Stimulated activated effector memory CD8-positive, alpha-beta T cell treated with anti-CD3 and anti-CD28 coated beads, Interleukin-12 subunit alpha, Interleukin-12 subunit beta, amount 100 ng/mL, for 72 hours (primary cell): ENCODE results near the gene AFF1.
"Not testable (repeated sequence)": the region's sequence is repeated elsewhere in the genome, so short reads cannot be mapped to it uniquely, and the experiment has no call there.

Experiments used
- ATAC-seq: fragments of 150-1000 bp; cut with Tn5 transposase; 2 replicates; pipeline ENCODE4 v1.10.0; 2021
- DNase-seq, 2 donors: peaks; one replicate each; pipeline ENCODE4 v3.0.0; 2021 to 2022; ENCODE audit warnings: low spot score in 2 of 2
- H3K27ac Mint-ChIP-seq: one replicate; pipeline ENCODE4 v1.8.0; 2022; ENCODE audit warnings: mild to moderate bottlenecking, mixed read lengths
- H3K36me3 Mint-ChIP-seq: one replicate; pipeline ENCODE4 v1.8.0; 2022; ENCODE audit warnings: mild to moderate bottlenecking, mixed read lengths
- H3K4me1 Mint-ChIP-seq: one replicate; pipeline ENCODE4 v1.8.0; 2022; ENCODE audit warnings: mixed read lengths
- H3K4me3 Mint-ChIP-seq: one replicate; pipeline ENCODE4 v1.8.0; 2022; ENCODE audit warnings: mild to moderate bottlenecking, mixed read lengths
- H3K9me3 Mint-ChIP-seq: one replicate; pipeline ENCODE4 v1.8.0; 2022; ENCODE audit warnings: mixed read lengths

The AFF1 gene

GRCh38 chr4:86977621-86978184, 42.9 kb downstream of the AFF1 start:
- DNase-seq (peak; percentile 7 to 54), ATAC-seq (peak; percentile 99)
- Mint-ChIP-seq H3K27ac (peak overlapping the region; percentile 13), H3K4me1 (peaks cover 56% of the 10 kb centered on the region), H3K4me3 (no peak overlapping the region), H3K36me3 (peaks cover 6% of the 10 kb centered on the region), H3K9me3 (no peaks in the 10 kb centered on the region)

- no peak for DNase-seq
- H3K4me3 Mint-ChIP-seq = no peak overlapping the region
- peaks cover 48% of the 10 kb centered on the region for H3K4me1 Mint-ChIP-seq
- H3K27ac Mint-ChIP-seq = no peak overlapping the region
- H3K36me3 Mint-ChIP-seq = peaks cover 6% of the 10 kb centered on the region
- no peaks in the 10 kb centered on the region for H3K9me3 Mint-ChIP-seq
- no peak for ATAC-seq
These were observed 43.9 kb downstream of the AFF1 start for GRCh38 chr4:86978709-86979108.

GRCh38 chr4:86980230-86980629, 45.4 kb downstream of the AFF1 start:
- no peak overlapping the region for H3K27ac Mint-ChIP-seq
- ATAC-seq (no peak), DNase-seq (no peak)
- H3K9me3 Mint-ChIP-seq = no peaks in the 10 kb centered on the region
- no peak overlapping the region for H3K4me3 Mint-ChIP-seq
- peaks cover 6% of the 10 kb centered on the region for H3K36me3 Mint-ChIP-seq
- peaks cover 36% of the 10 kb centered on the region for H3K4me1 Mint-ChIP-seq

GRCh38 chr4:86981789-86982188, 47.0 kb downstream of the AFF1 start:
- DNase-seq (no peak), ATAC-seq (no peak)
- peaks cover 6% of the 10 kb centered on the region for H3K36me3 Mint-ChIP-seq
- H3K9me3 Mint-ChIP-seq = no peaks in the 10 kb centered on the region
- no peak overlapping the region for H3K4me3 Mint-ChIP-seq
- H3K27ac Mint-ChIP-seq = peak overlapping the region; percentile 26
- peaks cover 27% of the 10 kb centered on the region for H3K4me1 Mint-ChIP-seq

- ATAC-seq, H3K9me3 Mint-ChIP-seq, DNase-seq, H3K27ac Mint-ChIP-seq, H3K36me3 Mint-ChIP-seq, H3K4me3 Mint-ChIP-seq: not testable (repeated sequence)
- peaks cover 15% of the 10 kb centered on the region for H3K4me1 Mint-ChIP-seq
These were observed 51.0 kb downstream of the AFF1 start for GRCh38 chr4:86985852-86986251.

GRCh38 chr4:86989658-86990057, 54.8 kb downstream of the AFF1 start:
- not testable (repeated sequence) for H3K4me3 Mint-ChIP-seq, H3K4me1 Mint-ChIP-seq, ATAC-seq, H3K27ac Mint-ChIP-seq, H3K9me3 Mint-ChIP-seq, DNase-seq, H3K36me3 Mint-ChIP-seq

- Mint-ChIP-seq H3K4me3 (no peak overlapping the region), H3K27ac (no peak overlapping the region), H3K9me3 (no peaks in the 10 kb centered on the region), H3K36me3 (no peaks in the 10 kb centered on the region), H3K4me1 (peaks cover 11% of the 10 kb centered on the region)
- ATAC-seq (no peak), DNase-seq (no peak)
These were observed 55.7 kb downstream of the AFF1 start for GRCh38 chr4:86990510-86990909.

GRCh38 chr4:86991994-86992393, 57.2 kb downstream of the AFF1 start:
- Mint-ChIP-seq H3K36me3 (no peaks in the 10 kb centered on the region), H3K4me3 (no peak overlapping the region), H3K27ac (no peak overlapping the region), H3K4me1 (peaks cover 11% of the 10 kb centered on the region), H3K9me3 (no peaks in the 10 kb centered on the region)
- DNase-seq (no peak), ATAC-seq (no peak)

GRCh38 chr4:86993909-86994681, 59.3 kb downstream of the AFF1 start:
- Mint-ChIP-seq H3K4me3 (no peak overlapping the region), H3K27ac (peak overlapping the region; percentile 36), H3K9me3 (no peaks in the 10 kb centered on the region), H3K4me1 (peaks cover 18% of the 10 kb centered on the region), H3K36me3 (no peaks in the 10 kb centered on the region)
- ATAC-seq (no peak), DNase-seq (no peak)

- no peaks in the 10 kb centered on the region for H3K36me3 Mint-ChIP-seq
- H3K4me3 Mint-ChIP-seq = no peak overlapping the region
- H3K4me1 Mint-ChIP-seq = peaks cover 21% of the 10 kb centered on the region
- peak overlapping the region; percentile 36 for H3K27ac Mint-ChIP-seq
- DNase-seq (no peak), ATAC-seq (no peak)
- no peaks in the 10 kb centered on the region for H3K9me3 Mint-ChIP-seq
These were observed 59.9 kb downstream of the AFF1 start for GRCh38 chr4:86994686-86995085.

GRCh38 chr4:86996510-86996909, 61.7 kb downstream of the AFF1 start:
- H3K4me1 Mint-ChIP-seq = peaks cover 31% of the 10 kb centered on the region
- not testable (repeated sequence) for ATAC-seq, H3K4me3 Mint-ChIP-seq, DNase-seq, H3K27ac Mint-ChIP-seq, H3K9me3 Mint-ChIP-seq, H3K36me3 Mint-ChIP-seq

- Mint-ChIP-seq H3K4me3 (no peak overlapping the region), H3K9me3 (no peaks in the 10 kb centered on the region), H3K36me3 (no peaks in the 10 kb centered on the region), H3K4me1 (peaks cover 36% of the 10 kb centered on the region), H3K27ac (peak overlapping the region; percentile 5)
- DNase-seq = no peak
- ATAC-seq = no peak
These were observed 64.4 kb downstream of the AFF1 start for GRCh38 chr4:86999136-86999643.

- H3K27ac Mint-ChIP-seq = peak overlapping the region; percentile 10
- peaks cover 52% of the 10 kb centered on the region for H3K4me1 Mint-ChIP-seq
- H3K9me3 Mint-ChIP-seq = no peaks in the 10 kb centered on the region
- DNase-seq = no peak
- no peak for ATAC-seq
- H3K4me3 Mint-ChIP-seq = no peak overlapping the region
- peaks cover 21% of the 10 kb centered on the region for H3K36me3 Mint-ChIP-seq
These were observed 67.9 kb downstream of the AFF1 start for GRCh38 chr4:87002682-87003043.

- H3K36me3 Mint-ChIP-seq = peaks cover 27% of the 10 kb centered on the region
- peaks cover 58% of the 10 kb centered on the region for H3K4me1 Mint-ChIP-seq
These were observed 68.5 kb downstream of the AFF1 start for GRCh38 chr4:87003266-87003665.

GRCh38 chr4:87005369-87005689, 70.5 kb downstream of the AFF1 start:
- no peaks in the 10 kb centered on the region for H3K9me3 Mint-ChIP-seq
- DNase-seq (no peak), ATAC-seq (no peak)
- H3K4me1 Mint-ChIP-seq = peaks cover 54% of the 10 kb centered on the region
- peaks cover 29% of the 10 kb centered on the region for H3K36me3 Mint-ChIP-seq
- H3K4me3 Mint-ChIP-seq = peak overlapping the region; percentile 91
- H3K27ac Mint-ChIP-seq = peak overlapping the region; percentile 99

More at GRCh38 chr4:87003266-87003665, 68.5 kb downstream of the AFF1 start:
- Mint-ChIP-seq H3K9me3 (no peaks in the 10 kb centered on the region), H3K4me3 (no peak overlapping the region), H3K27ac (peak overlapping the region; percentile 10)
- ATAC-seq = no peak
- no peak for DNase-seq
